Skeletal muscle satellite cell (primary cell): ENCODE data around the gene PIAS1.
"Not testable (repeated sequence)": the region's sequence is repeated elsewhere in the genome, so short reads cannot be mapped to it uniquely, and the experiment has no call there.

Experiments used
- H3K27me3 ChIP-seq: 2 replicates; pipeline ENCODE4 v1.7.0; 2013; ENCODE audit warnings: low read length; ENCODE audit not compliant: control insufficient read depth, insufficient read depth
- H3K36me3 ChIP-seq: 2 replicates; pipeline ENCODE4 v1.7.0; 2013; ENCODE audit warnings: mild to moderate bottlenecking, control low read depth, low read length; ENCODE audit not compliant: insufficient read depth
- H3K4me1 ChIP-seq: 2 replicates; pipeline ENCODE4 v1.7.0; 2013; ENCODE audit warnings: low read length; ENCODE audit not compliant: control insufficient read depth, insufficient read depth
- H3K4me2 ChIP-seq: 2 replicates; pipeline ENCODE4 v1.7.0; 2013; ENCODE audit warnings: mild to moderate bottlenecking, low read length
- H3K4me3 ChIP-seq: 2 replicates; pipeline ENCODE4 v1.7.0; 2013; ENCODE audit warnings: low read length
- H3K9ac ChIP-seq: 2 replicates; pipeline ENCODE4 v1.7.0; 2013; ENCODE audit warnings: mild to moderate bottlenecking, low read depth, low read length, moderate library complexity
- H3K9me3 ChIP-seq: replicated peaks from 2 replicates; pipeline ENCODE4 v1.7.0; 2013; ENCODE audit warnings: mild to moderate bottlenecking, control low read depth, low read length

The PIAS1 gene

DNA sequence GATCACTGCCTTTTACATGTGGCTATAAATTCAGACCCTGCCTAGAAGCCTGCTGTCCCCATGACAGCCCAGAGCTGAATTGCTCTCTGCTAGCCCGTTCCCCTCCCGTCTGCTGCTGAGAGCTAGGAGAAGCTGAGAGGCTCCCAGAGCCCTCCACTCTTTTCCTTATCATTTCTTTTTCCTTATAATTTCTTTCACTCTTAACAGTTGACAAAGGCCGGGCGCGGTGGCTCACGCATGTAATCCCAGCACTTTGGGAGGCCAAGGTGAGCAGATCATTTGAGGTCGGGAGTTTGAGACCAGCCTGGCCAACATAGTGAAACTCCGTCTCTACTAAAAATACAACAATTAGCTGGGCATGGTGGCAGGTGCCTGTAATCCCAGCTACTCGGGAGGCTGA lies 180.4 kb downstream of the PIAS1 start:
- not testable (repeated sequence) for H3K36me3 ChIP-seq, H3K4me2 ChIP-seq, H3K4me3 ChIP-seq, H3K4me1 ChIP-seq, H3K27me3 ChIP-seq, H3K9ac ChIP-seq, H3K9me3 ChIP-seq

DNA sequence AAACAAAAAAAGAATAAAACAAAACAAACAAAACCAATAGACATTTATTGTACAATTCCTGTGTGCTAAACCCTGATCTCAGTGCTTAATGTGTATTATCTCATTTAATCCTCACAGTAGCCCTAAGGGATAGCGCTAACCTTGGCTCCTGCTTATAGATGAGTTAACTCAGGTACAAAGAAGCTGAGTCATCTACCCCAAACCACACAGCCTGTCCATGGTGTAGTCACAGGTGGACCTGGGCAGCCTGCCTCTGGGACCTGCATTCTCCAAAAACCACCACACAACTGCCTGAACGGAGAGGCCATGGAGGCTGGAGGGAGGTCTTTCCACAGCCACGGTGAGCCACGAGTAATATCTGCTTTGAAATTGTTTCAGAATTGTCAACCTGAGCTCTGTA lies 180.9 kb downstream of the PIAS1 start:
- H3K27me3 ChIP-seq = peaks cover 5% of the 10 kb centered on the region
- H3K4me2 ChIP-seq = no peak overlapping the region

DNA sequence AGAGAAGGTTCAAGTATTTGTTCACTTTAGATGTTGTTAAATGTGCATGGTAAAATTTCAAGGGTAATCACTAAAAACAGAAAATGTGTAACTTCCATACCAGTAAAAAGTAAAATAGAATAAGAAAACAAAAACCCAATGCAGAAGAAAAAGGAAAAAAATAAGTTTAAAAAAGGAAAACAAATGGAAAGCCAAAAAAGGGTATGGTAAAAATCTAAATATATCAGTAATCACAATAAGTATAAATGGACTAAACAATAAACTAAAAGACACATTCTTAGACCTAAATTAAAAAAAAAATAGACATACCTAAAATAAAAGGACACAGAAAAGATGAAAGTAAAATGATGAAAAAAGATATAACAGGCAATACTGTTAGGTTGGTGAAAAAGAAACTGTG lies 184.9 kb downstream of the PIAS1 start:
- Histone ChIP-seq H3K27me3 (peaks cover 5% of the 10 kb centered on the region), H3K4me3 (no peak overlapping the region), H3K36me3 (no peaks in the 10 kb centered on the region), H3K9ac (no peak overlapping the region), H3K4me1 (no peaks in the 10 kb centered on the region), H3K9me3 (no peaks in the 10 kb centered on the region), H3K4me2 (no peak overlapping the region)

More for the DNA sequence above, 180.9 kb downstream of the PIAS1 start:
- H3K4me1 ChIP-seq = peaks cover 4% of the 10 kb centered on the region
- H3K9ac ChIP-seq = no peak overlapping the region
- H3K4me3 ChIP-seq = no peak overlapping the region
- no peaks in the 10 kb centered on the region for H3K9me3 ChIP-seq
- H3K36me3 ChIP-seq = no peaks in the 10 kb centered on the region

GRCh38 chr15:68241088-68241935 lies 187.2 kb downstream of the PIAS1 start:
- peaks cover 2% of the 10 kb centered on the region for H3K27me3 ChIP-seq
- H3K9me3 ChIP-seq = no peaks in the 10 kb centered on the region
- no peaks in the 10 kb centered on the region for H3K36me3 ChIP-seq
- H3K4me1 ChIP-seq = no peaks in the 10 kb centered on the region
- no peak overlapping the region for H3K4me2 ChIP-seq
- H3K9ac ChIP-seq = no peak overlapping the region
- no peak overlapping the region for H3K4me3 ChIP-seq
